Nephron (organoid): ENCODE results near the gene TSPAN5.

Experiments used
- H3K27ac Mint-ChIP-seq, 3 experiments: 2 replicates each; pipeline ENCODE4 v1.8.0; 2020; ENCODE audit warnings: mixed read lengths in 3 of 3, mild to moderate bottlenecking in 2 of 3, moderate library complexity in 1 of 3
- H3K27me3 Mint-ChIP-seq: 2 replicates; pipeline ENCODE4 v1.8.0; 2021; ENCODE audit warnings: low read depth, mild to moderate bottlenecking, moderate library complexity, mixed read lengths
- H3K36me3 Mint-ChIP-seq: 2 replicates; pipeline ENCODE4 v1.8.0; 2020; ENCODE audit warnings: low read depth, mixed read lengths
- H3K4me1 Mint-ChIP-seq: 2 replicates; pipeline ENCODE4 v1.8.0; 2020; ENCODE audit warnings: mixed read lengths
- H3K4me3 Mint-ChIP-seq, 3 experiments: 2 replicates each; pipeline ENCODE4 v1.8.0; 2020; ENCODE audit warnings: mild to moderate bottlenecking in 3 of 3, mixed read lengths in 3 of 3, moderate library complexity in 2 of 3
- H3K9me3 Mint-ChIP-seq: 2 replicates; pipeline ENCODE4 v1.8.0; 2020; ENCODE audit warnings: mixed read lengths
- CTCF ChIP-seq, 3 experiments: fragments of 200-600 bp; sonication (generic); IDR thresholded peaks; one replicate each; pipeline ENCODE4 v1.5.0; 2021; ENCODE audit warnings: antibody characterized with exemption in 3 of 3; ENCODE audit not compliant: unreplicated experiment in 3 of 3

Gene TSPAN5

GRCh38 chr4:98692411-98692810 lies 34.0 kb upstream of the TSPAN5 start:
- TF ChIP-seq CTCF (IDR thresholded peaks at IDR 0.05; ENCODE audit: unreplicated experiment in 3 of 3): no peak
- H3K9me3 Mint-ChIP-seq: peaks cover 5% of the 10 kb centered on the region
- H3K27me3 Mint-ChIP-seq: no peaks in the 10 kb centered on the region
- no peak overlapping the region for H3K4me3 Mint-ChIP-seq
- no peak overlapping the region for H3K27ac Mint-ChIP-seq
- peaks cover 14% of the 10 kb centered on the region for H3K4me1 Mint-ChIP-seq
- no peaks in the 10 kb centered on the region for H3K36me3 Mint-ChIP-seq

GRCh38 chr4:98691588-98691987 lies 33.2 kb upstream of the TSPAN5 start:
- Mint-ChIP-seq H3K9me3 (peaks cover 4% of the 10 kb centered on the region), H3K27ac (no peak overlapping the region), H3K4me3 (no peak overlapping the region), H3K27me3 (no peaks in the 10 kb centered on the region), H3K36me3 (no peaks in the 10 kb centered on the region), H3K4me1 (peaks cover 14% of the 10 kb centered on the region)
- no peak for TF ChIP-seq CTCF (IDR thresholded peaks at IDR 0.05; ENCODE audit: unreplicated experiment in 3 of 3)

GRCh38 chr4:98689507-98690174 lies 31.2 kb upstream of the TSPAN5 start:
- H3K27me3 Mint-ChIP-seq: no peaks in the 10 kb centered on the region
- no peak for TF ChIP-seq CTCF (IDR thresholded peaks at IDR 0.05; ENCODE audit: unreplicated experiment in 3 of 3)
- no peak overlapping the region for H3K4me3 Mint-ChIP-seq
- no peak overlapping the region for H3K27ac Mint-ChIP-seq
- peaks cover 14% of the 10 kb centered on the region for H3K4me1 Mint-ChIP-seq
- peaks cover 4% of the 10 kb centered on the region for H3K9me3 Mint-ChIP-seq
- no peaks in the 10 kb centered on the region for H3K36me3 Mint-ChIP-seq

- H3K4me3 Mint-ChIP-seq: no peak overlapping the region
- no peak for TF ChIP-seq CTCF (IDR thresholded peaks at IDR 0.05; ENCODE audit: unreplicated experiment in 3 of 3)
- H3K36me3 Mint-ChIP-seq: no peaks in the 10 kb centered on the region
- no peaks in the 10 kb centered on the region for H3K27me3 Mint-ChIP-seq
- peaks cover 4% of the 10 kb centered on the region for H3K9me3 Mint-ChIP-seq
- peaks cover 14% of the 10 kb centered on the region for H3K4me1 Mint-ChIP-seq
- no peak overlapping the region for H3K27ac Mint-ChIP-seq
Observed at GRCh38 chr4:98688411-98689290, 30.2 kb upstream of the TSPAN5 start.

- Mint-ChIP-seq H3K4me3 (no peak overlapping the region), H3K27me3 (no peaks in the 10 kb centered on the region), H3K27ac (no peak overlapping the region), H3K4me1 (peaks cover 14% of the 10 kb centered on the region), H3K9me3 (peaks cover 4% of the 10 kb centered on the region), H3K36me3 (no peaks in the 10 kb centered on the region)
- no peak for TF ChIP-seq CTCF (IDR thresholded peaks at IDR 0.05; ENCODE audit: unreplicated experiment in 3 of 3)
Observed at GRCh38 chr4:98687876-98688275, 29.5 kb upstream of the TSPAN5 start.
